ENCODE data around the gene ZNF892. TPM values are rescaled to one million over a fixed set of nuclear protein-coding genes. Genes with fewer than 3 reads are reported as not detected.

The ZNF892 gene
- polyA plus RNA-seq, 1 donor (not counting 4 experiments of a cell fraction or from before 2014, with no cell fraction given): 1.6 TPM

- TF ChIP-seq CTCF (optimal IDR thresholded peaks at IDR 0.05 in 1 of 3, IDR thresholded peaks at IDR 0.05 in 1 of 3, conservative IDR thresholded peaks at IDR 0.05 in 1 of 3; ENCODE audit: extremely low read depth in 1 of 3, insufficient read depth in 2 of 3, low read length in 3 of 3) (no peak), EZH2 (IDR thresholded peaks at IDR 0.05; ENCODE audit: low read length) (no peak)
- H3K4me3 ChIP-seq (ENCODE audit: control insufficient read depth in 2 of 3, extremely low read depth in 1 of 3, insufficient read depth in 2 of 3, low read depth in 1 of 3, low read length in 3 of 3): peak overlapping the region; percentile 85 to 90 (median 87)
- H3K9ac ChIP-seq (ENCODE audit: control insufficient read depth, extremely low read depth, insufficient read depth, low read length): peak overlapping the region; percentile 97
- peaks cover 27% of the 10 kb centered on the region for H3K79me2 ChIP-seq (ENCODE audit: control insufficient read depth, insufficient read depth, low read length)
- no peaks in the 10 kb centered on the region for H3K27me3 ChIP-seq (ENCODE audit: control insufficient read depth, extremely low read depth, insufficient read depth, low read length)
- peaks cover 15% of the 10 kb centered on the region for H3K4me1 ChIP-seq (ENCODE audit: control insufficient read depth, extremely low read depth, insufficient read depth, low read length)
- dilution Hi-C loops (cut with MboI; ENCODE audit: extremely low pct_ligation_motif_present, low sequenced_read_pairs): no loop called here
- no peaks in the 10 kb centered on the region for H3K9me1 ChIP-seq (ENCODE audit: control insufficient read depth, extremely low read depth, insufficient read depth, low read length)
- H2AFZ ChIP-seq (ENCODE audit: control insufficient read depth, low read length): peak overlapping the region; percentile 98
- peak overlapping the region; percentile 96 for H3K27ac ChIP-seq (ENCODE audit: control insufficient read depth, insufficient read depth, low read length)
- H3K4me2 ChIP-seq (ENCODE audit: control insufficient read depth, extremely low read depth, insufficient read depth, low read depth, low read length): peak overlapping the region; percentile 82
- H3K36me3 ChIP-seq (ENCODE audit: control insufficient read depth in 2 of 2, extremely low read depth in 1 of 2, insufficient read depth in 2 of 2, low read length in 2 of 2): no peaks in the 10 kb centered on the region
- FAIRE-seq (no peak), DNase-seq (ENCODE audit: low read depth, low spot score) (no peak)
- H4K20me1 ChIP-seq (ENCODE audit: control insufficient read depth, extremely low read depth, insufficient read depth, low read length): no peaks in the 10 kb centered on the region
- no peaks in the 10 kb centered on the region for H3K9me3 ChIP-seq (ENCODE audit: control insufficient read depth, low read depth, low read length)
These were observed 42.3 kb upstream of the ZNF892 start for GRCh38 chr2:95165030-95165370.

- peaks cover 15% of the 10 kb centered on the region for H3K4me1 ChIP-seq (ENCODE audit: control insufficient read depth, extremely low read depth, insufficient read depth, low read length)
These were observed 41.8 kb upstream of the ZNF892 start, which contains the start of gene ZNF2 for GRCh38 chr2:95165371-95166064. ZNF2 (plus strand) TSS chr2:95165809; CDS start chr2:95176227, 10,418 bp downstream.

More at GRCh38 chr2:95165371-95166064, 41.8 kb upstream of the ZNF892 start, which contains the start of gene ZNF2:
- Histone ChIP-seq H4K20me1 (ENCODE audit: control insufficient read depth, extremely low read depth, insufficient read depth, low read length) (no peaks in the 10 kb centered on the region), H3K27ac (ENCODE audit: control insufficient read depth, insufficient read depth, low read length) (peak within 1 kb of the TSS; percentile 96), H2AFZ (ENCODE audit: control insufficient read depth, low read length) (peak within 1 kb of the TSS; percentile 100), H3K27me3 (ENCODE audit: control insufficient read depth, extremely low read depth, insufficient read depth, low read length) (no peaks in the 10 kb centered on the region), H3K9me3 (ENCODE audit: control insufficient read depth, low read depth, low read length) (no peaks in the 10 kb centered on the region), H3K4me2 (ENCODE audit: control insufficient read depth, extremely low read depth, insufficient read depth, low read depth, low read length) (peak within 1 kb of the TSS; percentile 87), H3K9me1 (ENCODE audit: control insufficient read depth, extremely low read depth, insufficient read depth, low read length) (no peaks in the 10 kb centered on the region), H3K36me3 (ENCODE audit: control insufficient read depth in 2 of 2, extremely low read depth in 1 of 2, insufficient read depth in 2 of 2, low read length in 2 of 2) (no peaks in the 10 kb centered on the region), H3K79me2 (ENCODE audit: control insufficient read depth, insufficient read depth, low read length) (peaks cover 27% of the 10 kb centered on the region), H3K9ac (ENCODE audit: control insufficient read depth, extremely low read depth, insufficient read depth, low read length) (peak within 1 kb of the TSS; percentile 97), H3K4me3 (ENCODE audit: control insufficient read depth in 2 of 3, extremely low read depth in 1 of 3, insufficient read depth in 2 of 3, low read depth in 1 of 3, low read length in 3 of 3) (peak within 1 kb of the TSS; percentile 85 to 90 (median 87))
- FAIRE-seq (peak; percentile 78), DNase-seq (ENCODE audit: low read depth, low spot score) (peak; percentile 83)
- TF ChIP-seq CTCF (optimal IDR thresholded peaks at IDR 0.05 in 1 of 3, IDR thresholded peaks at IDR 0.05 in 1 of 3, conservative IDR thresholded peaks at IDR 0.05 in 1 of 3; ENCODE audit: extremely low read depth in 1 of 3, insufficient read depth in 2 of 3, low read length in 3 of 3): no peak
- no peak for TF ChIP-seq EZH2 (IDR thresholded peaks at IDR 0.05; ENCODE audit: low read length)
- dilution Hi-C loops (cut with MboI; ENCODE audit: extremely low pct_ligation_motif_present, low sequenced_read_pairs): no loop called here

Data from keratinocyte (primary cell).